ENCODE measurements around the gene EXOSC6.
"Not testable (repeated sequence)": the region's sequence is repeated elsewhere in the genome, so short reads cannot be mapped to it uniquely, and the experiment has no call there.

The EXOSC6 gene

GRCh38 chr16:70204010-70204409, 47.7 kb downstream of the EXOSC6 start:
- not testable (repeated sequence) for DNase-seq
- H3K36me3 Mint-ChIP-seq (ENCODE audit: low read depth): peaks cover 30% of the 10 kb centered on the region

GRCh38 chr16:70203508-70203907, 48.2 kb downstream of the EXOSC6 start:
- H3K27ac Mint-ChIP-seq; H3K4me3 Mint-ChIP-seq; H3K27me3 Mint-ChIP-seq (ENCODE audit: low read depth, poor library complexity); DNase-seq; H3K4me1 Mint-ChIP-seq: not testable (repeated sequence)
- Mint-ChIP-seq H3K36me3 (ENCODE audit: low read depth) (peaks cover 30% of the 10 kb centered on the region), H3K9me3 (peaks cover 18% of the 10 kb centered on the region)

More at GRCh38 chr16:70204010-70204409, 47.7 kb downstream of the EXOSC6 start:
- peaks cover 18% of the 10 kb centered on the region for H3K9me3 Mint-ChIP-seq
- not testable (repeated sequence) for H3K27ac Mint-ChIP-seq; H3K4me3 Mint-ChIP-seq; H3K27me3 Mint-ChIP-seq (ENCODE audit: low read depth, poor library complexity); H3K4me1 Mint-ChIP-seq

- not testable (repeated sequence) for H3K4me3 Mint-ChIP-seq; H3K27ac Mint-ChIP-seq; H3K27me3 Mint-ChIP-seq (ENCODE audit: low read depth, poor library complexity); H3K9me3 Mint-ChIP-seq; DNase-seq; H3K36me3 Mint-ChIP-seq (ENCODE audit: low read depth); H3K4me1 Mint-ChIP-seq
These were observed 51.7 kb downstream of the EXOSC6 start for GRCh38 chr16:70200063-70200462.

GRCh38 chr16:70199170-70199569, 52.6 kb downstream of the EXOSC6 start:
- not testable (repeated sequence) for H3K9me3 Mint-ChIP-seq; H3K27me3 Mint-ChIP-seq (ENCODE audit: low read depth, poor library complexity); DNase-seq; H3K36me3 Mint-ChIP-seq (ENCODE audit: low read depth); H3K4me3 Mint-ChIP-seq
- Mint-ChIP-seq H3K27ac (peak overlapping the region; percentile 66), H3K4me1 (peaks cover 12% of the 10 kb centered on the region)

GRCh38 chr16:70198666-70199065, 53.1 kb downstream of the EXOSC6 start:
- H3K36me3 Mint-ChIP-seq (ENCODE audit: low read depth); H3K4me3 Mint-ChIP-seq; H3K27me3 Mint-ChIP-seq (ENCODE audit: low read depth, poor library complexity); DNase-seq; H3K27ac Mint-ChIP-seq; H3K9me3 Mint-ChIP-seq: not testable (repeated sequence)
- H3K4me1 Mint-ChIP-seq: peaks cover 12% of the 10 kb centered on the region

GRCh38 chr16:70198230-70198629, 53.5 kb downstream of the EXOSC6 start:
- not testable (repeated sequence) for DNase-seq; H3K27me3 Mint-ChIP-seq (ENCODE audit: low read depth, poor library complexity)

GRCh38 chr16:70197611-70198010, 54.1 kb downstream of the EXOSC6 start:
- H3K36me3 Mint-ChIP-seq (ENCODE audit: low read depth); H3K27me3 Mint-ChIP-seq (ENCODE audit: low read depth, poor library complexity); DNase-seq; H3K4me3 Mint-ChIP-seq; H3K9me3 Mint-ChIP-seq: not testable (repeated sequence)
- peaks cover 12% of the 10 kb centered on the region for H3K4me1 Mint-ChIP-seq
- peak overlapping the region; percentile 57 for H3K27ac Mint-ChIP-seq

More at GRCh38 chr16:70198230-70198629, 53.5 kb downstream of the EXOSC6 start:
- H3K4me1 Mint-ChIP-seq: peaks cover 12% of the 10 kb centered on the region
- not testable (repeated sequence) for H3K36me3 Mint-ChIP-seq (ENCODE audit: low read depth); H3K9me3 Mint-ChIP-seq; H3K27ac Mint-ChIP-seq; H3K4me3 Mint-ChIP-seq
